ENCODE results near the gene MARF1.
"Not testable (repeated sequence)": the region's sequence is repeated elsewhere in the genome, so short reads cannot be mapped to it uniquely, and the experiment has no call there.

MARF1 gene

DNA sequence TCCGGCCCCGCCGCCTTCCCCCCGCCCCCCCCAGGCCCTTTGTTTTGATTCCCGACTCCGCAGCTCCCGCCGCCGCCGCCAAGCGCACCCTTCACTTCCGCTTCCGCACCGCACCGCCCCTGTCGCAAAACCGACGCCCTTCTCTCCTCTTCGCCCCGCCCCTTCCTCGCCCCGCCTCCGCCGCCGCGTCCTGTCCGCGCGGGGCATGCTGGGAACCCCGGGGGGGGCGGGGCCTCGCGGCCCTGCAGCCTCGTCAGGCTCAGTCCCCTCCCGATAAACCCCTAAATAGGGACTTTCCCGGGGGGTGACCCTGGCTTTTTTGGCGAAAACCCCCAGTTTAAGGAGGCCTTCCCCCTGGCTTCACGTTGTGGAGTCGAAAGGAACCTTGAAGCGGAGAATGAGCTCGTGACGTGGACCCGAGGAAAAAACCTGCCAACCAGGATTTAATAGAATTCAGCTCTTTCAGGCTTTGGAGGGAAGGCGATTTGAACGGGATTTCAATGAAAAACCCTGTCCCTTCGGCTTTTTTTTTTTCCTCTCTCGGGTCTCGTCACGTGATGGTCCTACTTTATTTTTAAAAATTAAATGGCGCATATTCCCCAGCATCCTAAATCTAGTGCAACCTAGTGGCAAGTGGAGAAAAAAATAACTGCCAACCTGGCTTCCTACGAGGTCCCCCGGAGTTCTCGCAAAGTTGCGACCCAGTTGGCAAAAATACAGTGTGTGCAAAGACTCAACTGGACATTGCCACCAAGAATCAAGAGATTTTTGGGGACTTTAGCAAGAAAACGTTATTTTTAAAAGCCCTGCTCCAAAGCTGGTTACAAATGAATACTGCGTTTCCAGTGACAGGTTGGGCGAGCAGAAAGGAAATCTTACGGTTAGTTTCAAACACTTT lies at the start of gene MARF1:
TSS of gene MARF1 (minus strand) at position 107 of the 898 bp plus-strand sequence. CDS start 3,921 bp downstream, outside the sequence.
- DNase-seq = peak; percentile 85

- not testable (repeated sequence) for DNase-seq
Observed at GRCh38 chr16:15692508-15692907, 49.6 kb upstream of the MARF1 start.

- no peak for DNase-seq
Observed at GRCh38 chr16:15691046-15691445, 48.1 kb upstream of the MARF1 start.

GRCh38 chr16:15690296-15690695 lies 47.3 kb upstream of the MARF1 start:
- no peak for DNase-seq

DNA sequence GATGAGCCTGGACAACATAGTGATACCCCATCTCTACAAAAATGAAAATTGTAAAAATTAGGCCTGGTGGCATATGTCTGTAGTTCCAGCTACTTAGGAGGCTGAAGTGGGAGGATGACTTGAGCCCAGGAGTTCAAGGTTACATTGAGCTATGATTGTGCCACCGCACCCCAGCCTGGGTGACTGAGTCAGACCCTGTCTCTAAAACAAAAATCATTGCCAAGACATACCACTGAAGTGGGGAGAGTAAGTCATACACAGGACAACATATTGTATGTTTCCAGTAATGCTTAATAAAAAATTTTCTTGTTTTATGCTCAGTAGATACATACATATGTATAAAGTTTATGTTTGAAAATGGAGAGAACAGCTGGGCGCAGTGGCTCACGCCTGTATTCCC lies 46.3 kb upstream of the MARF1 start:
- no peak for DNase-seq

DNA sequence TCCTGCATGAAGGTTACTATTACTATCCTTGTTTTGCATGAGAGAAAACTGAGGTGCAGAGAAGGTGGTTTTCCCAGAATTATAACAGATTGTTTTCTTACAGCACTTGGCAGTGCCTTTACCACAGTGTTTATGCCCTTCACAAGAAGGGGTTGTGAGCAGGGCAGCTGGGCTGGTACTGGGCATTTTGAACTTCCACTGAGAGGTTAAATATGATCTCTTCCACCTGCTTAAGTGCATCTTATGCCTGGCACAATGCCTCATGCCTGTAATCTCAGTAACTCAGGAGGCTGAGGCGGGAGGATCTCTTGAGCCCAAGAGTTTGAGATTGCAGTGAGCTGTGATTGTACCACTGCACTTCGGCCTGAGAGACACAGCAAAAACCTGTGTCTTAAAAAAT lies 43.3 kb upstream of the MARF1 start:
- DNase-seq = no peak

DNA sequence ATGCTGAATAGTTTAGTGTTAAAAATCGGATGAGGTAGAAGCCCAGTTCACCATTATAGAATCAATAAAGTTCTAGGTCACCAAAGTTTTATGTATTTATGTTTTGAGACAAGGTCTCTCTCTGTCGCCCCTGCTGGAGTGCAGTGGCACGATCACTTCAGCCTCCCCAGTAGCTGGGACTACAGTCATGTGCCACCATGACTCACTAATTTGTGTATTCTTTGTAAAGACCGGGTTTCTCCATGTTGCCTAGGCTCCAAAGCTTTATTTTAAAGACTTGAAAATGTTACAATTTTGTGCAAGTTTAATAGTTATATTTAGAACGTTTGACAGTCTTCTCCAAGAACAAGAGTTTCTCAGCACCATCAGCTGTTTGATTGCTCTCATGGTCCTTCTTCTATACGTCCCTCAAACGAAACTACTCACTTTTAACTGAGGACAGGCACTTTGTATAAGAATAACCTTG lies 39.2 kb upstream of the MARF1 start:
- no peak for DNase-seq

- DNase-seq = no peak
Observed at GRCh38 chr16:15677447-15677846, 34.5 kb upstream of the MARF1 start.

GRCh38 chr16:15676506-15676905 lies 33.6 kb upstream of the MARF1 start:
- DNase-seq = no peak

DNA sequence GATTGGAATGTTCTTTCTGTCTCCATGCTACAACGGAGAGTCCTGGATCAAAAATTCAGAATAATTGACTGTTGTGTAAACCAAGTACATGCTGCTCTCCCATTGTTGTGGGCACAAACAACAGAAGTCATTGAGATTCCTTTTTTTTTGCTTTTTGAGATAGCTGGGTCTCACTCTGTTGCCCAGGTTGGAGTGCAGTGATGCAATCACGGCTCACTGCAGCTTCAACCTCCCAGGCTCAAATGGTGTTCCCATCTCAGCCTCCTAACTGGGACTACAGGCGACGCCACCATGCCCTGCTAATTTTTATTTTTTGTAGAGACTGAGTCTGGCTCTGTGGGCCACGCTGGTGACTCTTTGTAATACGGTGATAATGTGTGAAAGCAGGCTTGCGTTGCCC lies 31.6 kb upstream of the MARF1 start:
- no peak for DNase-seq

DNA sequence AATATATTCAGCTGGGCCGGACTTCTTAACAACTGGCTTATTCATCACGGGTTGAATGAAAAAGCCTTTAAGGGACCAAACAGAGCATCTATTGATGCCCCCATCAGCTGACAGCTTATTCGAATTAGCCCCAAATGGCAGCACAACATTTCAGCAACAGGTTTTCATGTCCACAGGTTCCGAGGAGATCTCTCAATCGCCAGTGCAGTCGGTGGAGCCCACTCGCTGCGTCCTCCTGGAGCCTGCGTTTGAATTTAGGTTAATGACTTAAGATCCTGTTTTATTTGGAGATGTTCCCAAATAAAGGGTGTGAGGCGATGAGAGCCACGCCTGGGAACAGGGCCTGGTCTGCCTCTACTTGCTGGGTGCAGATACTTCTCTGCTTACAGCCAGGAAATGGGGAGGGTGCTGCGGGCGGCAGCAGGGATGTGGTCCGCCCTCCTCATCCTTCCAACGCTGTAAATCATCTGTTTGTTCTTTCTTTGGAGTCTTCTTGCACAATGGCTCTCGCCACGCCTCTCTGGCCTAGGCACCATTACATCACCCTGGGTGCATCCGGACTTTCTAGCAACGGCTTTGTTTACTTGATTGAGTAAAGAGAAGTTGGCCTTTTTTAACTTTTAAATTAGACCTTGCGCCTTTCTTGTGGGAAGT lies 29.7 kb upstream of the MARF1 start:
- DNase-seq = peak; percentile 98

- not testable (repeated sequence) for DNase-seq
Observed at GRCh38 chr16:15672127-15672513, 29.2 kb upstream of the MARF1 start.

DNA sequence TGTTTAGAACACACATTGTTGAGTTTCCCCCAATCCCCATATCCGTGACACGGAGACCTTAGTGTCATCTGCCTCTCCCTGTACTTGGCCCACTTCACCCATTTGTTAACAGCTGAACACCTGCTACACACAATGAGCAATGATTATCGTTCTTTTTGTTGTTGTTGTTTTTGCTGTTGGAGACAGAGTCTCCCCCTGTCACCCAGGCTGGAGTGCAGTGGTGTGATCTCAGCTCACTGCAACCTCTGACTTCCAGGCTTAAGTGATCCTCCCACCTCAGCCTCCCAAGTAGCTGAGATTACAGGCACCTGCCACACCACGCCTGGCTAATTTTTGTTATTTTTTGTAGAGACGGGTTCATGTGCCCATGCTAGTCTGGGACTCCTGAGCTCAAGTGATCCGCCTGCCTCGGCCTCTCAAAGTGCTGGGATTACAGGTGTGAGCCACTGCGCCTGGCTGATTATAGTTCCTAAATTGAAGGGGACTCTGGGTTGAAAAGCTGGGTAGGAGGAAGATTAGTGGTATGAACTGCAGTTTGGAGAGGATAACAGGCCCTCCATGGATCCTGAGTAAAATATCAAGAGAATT lies 28.7 kb upstream of the MARF1 start:
- DNase-seq = no peak

DNA sequence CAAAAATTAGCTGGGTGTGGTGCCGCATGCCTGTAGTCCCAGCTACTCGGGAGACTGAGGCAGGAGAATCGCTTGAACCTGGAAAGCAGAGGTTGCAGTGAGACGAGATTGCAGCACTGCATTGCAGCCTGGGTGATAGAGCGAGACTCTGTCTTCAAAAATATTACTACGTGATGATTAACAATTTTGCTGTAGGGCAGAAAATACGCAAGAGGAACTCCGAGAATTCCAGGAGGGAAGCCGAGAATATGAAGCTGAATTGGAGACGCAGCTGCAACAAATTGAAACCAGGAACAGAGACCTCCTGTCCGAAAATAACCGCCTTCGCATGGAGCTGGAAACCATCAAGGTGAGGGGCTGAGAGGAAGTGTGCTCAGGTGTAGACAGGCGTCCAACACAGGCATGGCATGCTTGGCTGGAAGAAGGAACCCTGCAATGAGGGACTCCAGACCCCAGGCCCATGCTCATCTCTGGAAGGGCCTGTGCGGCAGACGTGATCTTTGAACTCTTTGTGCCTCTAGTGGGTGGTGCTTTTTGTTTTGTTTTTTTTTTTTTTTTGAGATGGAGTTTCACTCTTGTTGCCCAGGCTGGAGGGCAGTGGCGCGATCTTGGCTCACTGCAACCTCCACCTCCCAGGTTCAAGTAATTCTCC lies 24.3 kb upstream of the MARF1 start:
- no peak for DNase-seq

DNA sequence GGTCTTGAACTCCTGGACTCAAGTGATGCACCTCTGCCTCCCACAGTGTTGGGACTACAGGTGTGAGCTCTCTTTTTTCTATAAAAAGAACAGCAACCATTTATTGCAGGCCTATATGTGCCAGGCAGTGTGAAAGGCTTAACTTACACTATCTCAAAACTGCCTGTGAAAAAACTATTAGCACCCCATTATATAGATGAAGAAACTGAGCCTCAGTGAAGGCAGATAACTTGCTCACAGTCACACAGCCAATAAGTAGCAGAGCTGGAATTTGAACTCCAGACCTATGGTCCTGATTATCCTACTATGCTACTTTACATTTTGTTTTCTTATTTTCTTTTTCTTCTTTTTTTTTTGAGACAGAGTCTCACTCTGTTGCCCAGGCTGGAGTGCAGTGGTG lies 22.2 kb upstream of the MARF1 start:
- no peak for DNase-seq

DNA sequence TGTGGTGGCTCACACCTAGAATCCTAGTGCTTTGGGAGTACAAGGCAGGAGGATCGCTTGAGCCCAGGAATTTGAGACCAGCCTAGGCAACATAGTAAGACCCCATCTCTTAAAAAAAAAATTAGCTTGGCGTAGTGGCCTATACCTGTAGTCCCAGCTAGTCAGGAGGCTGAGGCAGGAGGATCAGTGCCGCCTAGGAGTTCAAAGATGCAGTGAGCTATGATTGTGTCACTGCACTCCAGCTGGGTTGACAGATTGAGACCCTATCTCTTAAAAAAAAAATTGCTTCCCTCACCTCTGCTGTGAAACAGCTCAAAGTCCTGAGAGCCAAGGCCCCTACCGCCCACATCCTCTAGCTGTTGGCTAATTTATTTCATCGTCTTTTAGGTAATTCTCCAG lies 17.2 kb upstream of the MARF1 start:
- no peak for DNase-seq

DNA sequence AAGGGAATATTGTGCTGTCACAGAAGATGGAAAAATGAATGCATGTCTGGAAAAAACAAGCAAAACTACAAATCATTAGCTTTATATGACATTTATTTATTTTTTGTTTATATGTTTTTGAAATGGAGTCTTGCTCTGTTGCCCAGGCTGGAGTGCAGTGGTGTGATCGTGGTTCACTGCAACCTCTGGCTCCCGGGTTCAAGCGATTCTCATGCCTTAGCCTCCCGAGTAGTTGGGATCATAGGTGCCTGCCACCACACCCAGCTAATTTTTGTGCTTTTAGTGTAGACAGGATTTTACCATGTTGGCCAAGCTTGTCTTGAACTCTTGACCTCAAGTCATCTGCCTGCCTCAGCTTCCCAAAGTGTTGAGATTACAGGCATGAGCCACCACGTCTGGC lies 15.6 kb upstream of the MARF1 start:
- no peak for DNase-seq

DNA sequence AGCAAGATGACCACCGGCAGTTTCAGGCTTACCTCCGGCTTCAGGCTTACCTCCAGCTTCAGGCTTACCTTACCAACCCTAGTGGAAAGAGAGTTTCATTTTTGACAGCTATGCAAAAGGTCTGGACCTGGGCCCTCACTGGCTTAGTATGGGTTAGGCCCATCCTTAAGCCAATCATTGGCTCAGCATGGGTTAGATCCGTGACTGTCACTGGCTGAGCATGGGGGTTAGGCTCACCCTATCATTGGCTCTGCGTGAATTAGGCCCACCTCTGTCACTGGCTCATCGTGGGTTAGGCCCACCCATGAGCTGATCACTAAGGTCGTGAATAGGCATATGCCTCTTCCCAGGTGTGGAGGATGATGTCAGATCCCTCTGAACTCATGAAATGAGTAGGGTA lies 15.2 kb upstream of the MARF1 start:
- no peak for DNase-seq

- DNase-seq = not testable (repeated sequence)
Observed at GRCh38 chr16:15655561-15655960, 12.6 kb upstream of the MARF1 start.

DNA sequence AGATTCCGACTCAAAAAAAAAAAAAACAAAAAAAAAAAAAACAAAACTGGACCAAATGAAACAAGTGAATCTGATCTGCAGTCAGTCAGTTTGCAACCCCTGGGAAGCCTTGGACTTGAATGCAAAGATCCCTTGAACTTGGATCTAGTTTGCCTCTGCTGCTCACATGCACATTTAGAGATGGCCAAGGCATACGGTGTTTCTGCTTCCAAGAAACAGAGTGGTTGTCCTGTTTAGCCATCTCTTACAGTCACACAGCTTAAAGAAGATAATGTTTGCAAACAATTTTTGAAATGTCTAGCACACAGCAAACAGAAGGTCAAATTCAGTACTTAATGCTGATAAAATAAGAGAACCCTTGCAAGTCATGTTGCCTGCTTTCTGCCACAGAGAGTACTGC lies 11.6 kb upstream of the MARF1 start:
- DNase-seq = no peak

GRCh38 chr16:15653227-15653626 lies 10.3 kb upstream of the MARF1 start:
- no peak for DNase-seq

DNA sequence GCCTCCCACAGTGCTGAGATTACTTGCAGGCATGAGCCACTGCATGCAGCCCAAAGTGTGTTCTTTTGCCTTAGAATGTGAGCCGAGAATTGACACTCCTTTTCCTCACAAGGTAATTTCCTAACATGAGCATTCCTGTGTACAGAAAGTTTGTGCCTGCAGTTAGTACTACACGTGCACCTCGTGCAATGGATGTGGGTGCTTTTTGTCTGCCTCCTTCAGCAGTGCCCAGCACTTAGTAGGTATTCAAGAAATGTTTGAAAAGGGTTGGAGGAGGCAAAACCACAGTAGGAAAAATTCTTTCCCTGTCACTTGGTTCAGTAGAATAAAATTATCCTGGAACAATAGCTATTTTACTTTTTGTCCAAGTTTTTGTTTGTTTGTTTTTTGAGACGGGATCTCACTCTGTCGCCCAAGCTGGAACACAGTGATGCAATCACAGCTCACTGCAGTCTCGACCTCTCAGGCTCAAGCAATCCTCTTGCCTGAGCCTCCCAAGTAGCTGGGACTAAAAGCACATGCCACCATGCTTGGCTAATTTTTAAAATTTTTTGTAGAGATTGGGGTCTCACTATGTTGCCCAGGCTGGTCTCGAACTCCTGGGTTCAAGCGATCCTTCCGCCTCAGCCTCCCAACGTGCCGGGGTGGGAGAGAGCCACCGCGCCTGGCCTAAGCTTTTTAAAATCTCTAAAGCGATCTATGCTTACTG lies 9.5 kb upstream of the MARF1 start:
- no peak for DNase-seq

GRCh38 chr16:15650698-15651171 lies 7.8 kb upstream of the MARF1 start:
- no peak for DNase-seq

All from GF-D8 (cell line).